Cardiac fibroblast (primary cell): ENCODE data around the gene TRPM3.

Experiments
- DNase-seq, 2 donors: peaks; one replicate each; pipeline versions ENCODE4 v3.0.0 to v3.0.0-alpha.2; 2010; ENCODE audit warnings: low read depth in 2 of 2
- H3K4me3 ChIP-seq, 2 donors: replicated peaks in 1 of 2; 1 replicate in 1 of 2; 2 replicates in 1 of 2; pipeline ENCODE4 v1.5.1; 2011; ENCODE audit warnings: low read depth in 2 of 2, low read length in 2 of 2, mild to moderate bottlenecking in 2 of 2, moderate library complexity in 1 of 2
- CTCF ChIP-seq: IDR thresholded peaks from one replicate; pipeline ENCODE4 v1.5.1; 2011; ENCODE audit warnings: low read depth, mild to moderate bottlenecking, low read length, inconsistent platforms

Gene TRPM3

GRCh38 chr9:70859694-70860093 is 261.7 kb downstream of the TRPM3 start:
- TF ChIP-seq CTCF, result no peak
- H3K4me3 ChIP-seq, result no peak overlapping the region
- DNase-seq, result no peak

GRCh38 chr9:70856411-70856810 is 265.0 kb downstream of the TRPM3 start:
- no peak for TF ChIP-seq CTCF
- no peak overlapping the region for H3K4me3 ChIP-seq
- DNase-seq, result no peak

- DNase-seq, result peak in 1 of 2 donors; percentile 66
- H3K4me3 ChIP-seq, result no peak overlapping the region
- TF ChIP-seq CTCF, result no peak
Measured at GRCh38 chr9:70852711-70853240, 268.6 kb downstream of the TRPM3 start.

GRCh38 chr9:70840266-70840665 is 281.2 kb downstream of the TRPM3 start:
- no peak for TF ChIP-seq CTCF
- no peak for DNase-seq
- no peak overlapping the region for H3K4me3 ChIP-seq

GRCh38 chr9:70835323-70835722 is 286.1 kb downstream of the TRPM3 start:
- no peak overlapping the region for H3K4me3 ChIP-seq
- DNase-seq, result peak; percentile 32 to 36
- TF ChIP-seq CTCF, result no peak

GRCh38 chr9:70832492-70832891 is 288.9 kb downstream of the TRPM3 start:
- DNase-seq, result peak; percentile 3 to 68
- TF ChIP-seq CTCF, result no peak
- H3K4me3 ChIP-seq, result no peak overlapping the region

GRCh38 chr9:70830618-70831017 is 290.8 kb downstream of the TRPM3 start:
- DNase-seq, result peak; percentile 9 to 17
- no peak overlapping the region for H3K4me3 ChIP-seq
- TF ChIP-seq CTCF, result no peak
